IMR-90 (cell line): ENCODE results near the gene ACOT7. TPM values are rescaled to one million over a fixed set of nuclear protein-coding genes. Genes with fewer than 3 reads are reported as not detected.

Source experiments
- ATAC-seq: fragments of 200-7000 bp; cut with Tn5 transposase; 2 replicates; pipeline ENCODE4 v1.9.1; 2020; ENCODE audit warnings: low read depth, mild to moderate bottlenecking, moderate library complexity
- BruUV-seq: library from RNA; stranded (reverse); fragments of 400-500 nt; replicated peaks from 2 replicates; lab custom pipeline; 2021; lab: Mats Ljungman, UMichigan
- CTCF ChIA-PET: fragments of 300-600 bp; formaldehyde crosslinking; extraction: SDS; loops from one replicate; lab custom pipeline; 2021; ENCODE audit warnings: antibody characterized with exemption; lab: Yijun Ruan, JAX
- POLR2A ChIA-PET: fragments of 300-600 bp; sonication (Branson Sonifier 250); formaldehyde crosslinking; loops from one replicate; lab custom pipeline; 2022; ENCODE audit warnings: antibody characterized with exemption; ENCODE audit not compliant: unreplicated experiment; lab: Charles Lee
- DNase-seq: peaks from one replicate; pipeline ENCODE4 v3.0.0; 2013
- H2AFZ ChIP-seq: replicated peaks from 2 replicates; pipeline ENCODE3; 2013; ENCODE audit warnings: low read length, mild to moderate bottlenecking; ENCODE audit not compliant: poor library complexity
- H2AK5ac ChIP-seq: 2 replicates; pipeline ENCODE4 v1.6.1; 2013; ENCODE audit warnings: low read depth, low read length, inconsistent platforms
- H2AK9ac ChIP-seq: replicated peaks from 2 replicates; pipeline ENCODE3; 2013; ENCODE audit warnings: mild to moderate bottlenecking, low read depth, low read length, moderate library complexity; ENCODE audit not compliant: poor library complexity
- H2BK120ac ChIP-seq: 2 replicates; pipeline ENCODE4 v1.6.1; 2013; ENCODE audit warnings: low read depth, low read length, inconsistent platforms
- H2BK15ac ChIP-seq: 3 replicates; pipeline ENCODE4 v1.6.1; 2013; ENCODE audit warnings: low read depth, low read length, inconsistent platforms
- H2BK20ac ChIP-seq: 2 replicates; pipeline ENCODE4 v1.6.1; 2013; ENCODE audit warnings: low read depth, mild to moderate bottlenecking, inconsistent platforms, low read length, moderate library complexity
- H2BK5ac ChIP-seq: 2 replicates; pipeline ENCODE4 v1.6.1; 2013; ENCODE audit warnings: mild to moderate bottlenecking, low read depth, low read length, inconsistent platforms; ENCODE audit not compliant: poor library complexity, severe bottlenecking
- H3K14ac ChIP-seq: replicated peaks from 2 replicates; pipeline ENCODE4 v1.6.1; 2013; ENCODE audit warnings: low read depth, low read length, inconsistent platforms
- H3K18ac ChIP-seq: 2 replicates; pipeline ENCODE4 v1.6.1; 2013; ENCODE audit warnings: low read depth, low read length, control low read depth
- H3K23ac ChIP-seq: 2 replicates; pipeline ENCODE4 v1.6.1; 2013; ENCODE audit warnings: low read depth, low read length, inconsistent platforms
- H3K27ac ChIP-seq: 2 replicates; pipeline ENCODE4 v1.5.1; 2013; ENCODE audit warnings: mild to moderate bottlenecking, control low read depth, low read length; ENCODE audit not compliant: insufficient read depth
- H3K27me3 ChIP-seq: 2 replicates; pipeline ENCODE4 v1.6.1; 2013; ENCODE audit warnings: low read length; ENCODE audit not compliant: control insufficient read depth, insufficient read depth
- H3K36me3 ChIP-seq: 2 replicates; pipeline ENCODE4 v1.6.1; 2013; ENCODE audit warnings: low read length, mixed read lengths; ENCODE audit not compliant: control insufficient read depth, insufficient read depth
- H3K4ac ChIP-seq: 2 replicates; pipeline ENCODE4 v1.6.1; 2013; ENCODE audit warnings: low read depth, low read length, inconsistent platforms
- H3K4me1 ChIP-seq: 2 replicates; pipeline ENCODE4 v1.6.1; 2013; ENCODE audit warnings: low read length, mixed read lengths; ENCODE audit not compliant: control insufficient read depth, insufficient read depth
- H3K4me2 ChIP-seq: 2 replicates; pipeline ENCODE4 v1.6.1; 2013; ENCODE audit warnings: low read depth, mild to moderate bottlenecking, control low read depth, low read length, moderate library complexity
- H3K4me3 ChIP-seq: 2 replicates; pipeline ENCODE4 v1.5.1; 2013; ENCODE audit warnings: low read depth, mild to moderate bottlenecking, control low read depth, low read length, moderate library complexity; ENCODE audit not compliant: insufficient read depth
- H3K56ac ChIP-seq: 2 replicates; pipeline ENCODE4 v1.6.1; 2013; ENCODE audit warnings: low read length, inconsistent platforms; ENCODE audit not compliant: insufficient read depth; ENCODE audit errors: extremely low read depth
- H3K79me1 ChIP-seq, 2 experiments: 2 replicates each; pipeline ENCODE4 v1.6.1; 2013; ENCODE audit warnings: low read length in 2 of 2, inconsistent platforms in 1 of 2, low read depth in 1 of 2
- H3K9ac ChIP-seq: 2 replicates; pipeline ENCODE4 v1.6.1; 2013; ENCODE audit warnings: low read depth, low read length, control low read depth
- H3K9me1 ChIP-seq: 2 replicates; pipeline ENCODE4 v1.6.1; 2013; ENCODE audit warnings: low read length, inconsistent platforms; ENCODE audit not compliant: insufficient read depth
- H3K9me3 ChIP-seq: 2 replicates; pipeline ENCODE4 v1.6.1; 2013; ENCODE audit warnings: low read length; ENCODE audit not compliant: control insufficient read depth, insufficient read depth
- H4K20me1 ChIP-seq: 2 replicates; pipeline ENCODE4 v1.6.1; 2013; ENCODE audit warnings: low read length, inconsistent platforms; ENCODE audit not compliant: insufficient read depth
- H4K5ac ChIP-seq: 2 replicates; pipeline ENCODE4 v1.6.1; 2013; ENCODE audit warnings: mild to moderate bottlenecking, low read depth, low read length, control low read depth
- H4K8ac ChIP-seq, 2 experiments: 2 replicates each; pipeline ENCODE4 v1.6.1; 2013; ENCODE audit warnings: low read depth in 2 of 2, low read length in 2 of 2, control low read depth in 1 of 2, inconsistent platforms in 1 of 2
- H4K91ac ChIP-seq: 2 replicates; pipeline ENCODE4 v1.6.1; 2013; ENCODE audit warnings: low read depth, low read length, inconsistent platforms; ENCODE audit not compliant: insufficient read depth
- BHLHE40 ChIP-seq: fragments of 150-350 bp; IDR thresholded peaks from 2 replicates; pipeline ENCODE4 v1.6.1; 2016; ENCODE audit warnings: mild to moderate bottlenecking, low read depth, low read length
- CEBPB ChIP-seq: IDR thresholded peaks from 2 replicates; pipeline ENCODE4 v1.6.1; 2012; ENCODE audit warnings: low read depth, low read length, improper control_type of control experiment
- CHD1 ChIP-seq: IDR thresholded peaks from 2 replicates; pipeline ENCODE4 v1.6.1; 2012; ENCODE audit warnings: low read depth, low read length, improper control_type of control experiment
- FOS ChIP-seq: fragments of 150-350 bp; IDR thresholded peaks from 2 replicates; pipeline ENCODE4 v1.6.1; 2016; ENCODE audit warnings: low read depth, low read length
- MAZ ChIP-seq: IDR thresholded peaks from 2 replicates; pipeline ENCODE4 v1.6.1; 2012; ENCODE audit warnings: low read depth, mild to moderate bottlenecking, low read length, improper control_type of control experiment, moderate library complexity, borderline replicate concordance
- MXI1 ChIP-seq: IDR thresholded peaks from 2 replicates; pipeline ENCODE4 v1.6.1; 2012; ENCODE audit warnings: low read depth, mild to moderate bottlenecking, low read length, moderate library complexity, borderline replicate concordance
- NFE2L2 ChIP-seq: fragments of 150-350 bp; IDR thresholded peaks from 2 replicates; pipeline ENCODE4 v1.6.1; 2016; ENCODE audit warnings: low read depth, mild to moderate bottlenecking, low read length
- POLR2A ChIP-seq: IDR thresholded peaks from 2 replicates; pipeline ENCODE4 v1.6.1; 2012; ENCODE audit warnings: mild to moderate bottlenecking, low read depth, low read length
- RAD21 ChIP-seq: IDR thresholded peaks from 2 replicates; pipeline ENCODE4 v1.6.1; 2012; ENCODE audit warnings: low read length, improper control_type of control experiment
- RCOR1 ChIP-seq: IDR thresholded peaks from 2 replicates; pipeline ENCODE4 v1.6.1; 2012; ENCODE audit warnings: mild to moderate bottlenecking, low read length, improper control_type of control experiment; ENCODE audit not compliant: insufficient replicate concordance
- RFX5 ChIP-seq: IDR thresholded peaks from 2 replicates; pipeline ENCODE4 v1.8.0; 2012; ENCODE audit warnings: low read depth, mild to moderate bottlenecking, low read length, moderate library complexity
- SMC3 ChIP-seq: fragments of 150-350 bp; IDR thresholded peaks from 2 replicates; pipeline ENCODE4 v1.6.1; 2016; ENCODE audit warnings: low read depth, mild to moderate bottlenecking, antibody characterized with exemption, low read length, moderate library complexity
- USF2 ChIP-seq: fragments of 150-350 bp; IDR thresholded peaks from 2 replicates; pipeline ENCODE4 v1.6.1; 2017; ENCODE audit warnings: mild to moderate bottlenecking, antibody characterized with exemption, low read length, low read depth
- WGBS, 2 experiments: methylation state at CpG; one replicate each; pipeline versions ENCODE4 v1.1.5 to v1.1.7; 2013; ENCODE audit warnings: missing lambda C conversion rate in 2 of 2; ENCODE audit not compliant: insufficient read length in 1 of 2; ENCODE audit errors: extremely low coverage in 2 of 2; 5-methylcytosine and 5-hydroxymethylcytosine counted together
- dilution Hi-C: fragments of 300-500 bp; cut with HindIII; formaldehyde crosslinking; loops from one replicate; pipeline ENCODE4 v1.14.3; 2018; ENCODE audit warnings: low sequenced_read_pairs; ENCODE audit not compliant: unreplicated experiment
- in situ Hi-C: fragments of 300-500 bp; cut with MboI; formaldehyde crosslinking; loops from 3 replicates; pipeline ENCODE4 v1.14.3; 2019; ENCODE audit warnings: low sequenced_read_pairs, inconsistent platforms, mixed read lengths
- intact Hi-C: fragments of 100-400 bp; cut with micrococcal nuclease; formaldehyde crosslinking; loops from 2 replicates; pipeline ENCODE4 v1.10.0; 2022
- polyA plus RNA-seq, 3 experiments: library from polyadenylated mRNA; depleted of rRNA; stranded (reverse); fragments of >200 nt; gene quantifications; 2 replicates each; pipeline ENCODE4 v1.2.3, GENCODE V29; 2012; ENCODE audit warnings: low replicate concordance in 1 of 3
- total RNA-seq: library from RNA; depleted of rRNA; stranded (reverse); fragments of >200 nt; gene quantifications from 2 replicates; pipeline ENCODE4 v1.2.3, GENCODE V29; 2012
- TF ChIP-seq, protein P1 (sequence below): fragments of 150-350 bp; IDR thresholded peaks from 2 replicates; pipeline ENCODE4 v1.6.1; 2016; ENCODE audit warnings: low read depth, mild to moderate bottlenecking, low read length, moderate library complexity, borderline replicate concordance

ACOT7 gene
- total and polyA plus RNA-seq, 2 of the 4 experiments (the other 2 are of a cell fraction): 51.6 to 242 TPM

DNA sequence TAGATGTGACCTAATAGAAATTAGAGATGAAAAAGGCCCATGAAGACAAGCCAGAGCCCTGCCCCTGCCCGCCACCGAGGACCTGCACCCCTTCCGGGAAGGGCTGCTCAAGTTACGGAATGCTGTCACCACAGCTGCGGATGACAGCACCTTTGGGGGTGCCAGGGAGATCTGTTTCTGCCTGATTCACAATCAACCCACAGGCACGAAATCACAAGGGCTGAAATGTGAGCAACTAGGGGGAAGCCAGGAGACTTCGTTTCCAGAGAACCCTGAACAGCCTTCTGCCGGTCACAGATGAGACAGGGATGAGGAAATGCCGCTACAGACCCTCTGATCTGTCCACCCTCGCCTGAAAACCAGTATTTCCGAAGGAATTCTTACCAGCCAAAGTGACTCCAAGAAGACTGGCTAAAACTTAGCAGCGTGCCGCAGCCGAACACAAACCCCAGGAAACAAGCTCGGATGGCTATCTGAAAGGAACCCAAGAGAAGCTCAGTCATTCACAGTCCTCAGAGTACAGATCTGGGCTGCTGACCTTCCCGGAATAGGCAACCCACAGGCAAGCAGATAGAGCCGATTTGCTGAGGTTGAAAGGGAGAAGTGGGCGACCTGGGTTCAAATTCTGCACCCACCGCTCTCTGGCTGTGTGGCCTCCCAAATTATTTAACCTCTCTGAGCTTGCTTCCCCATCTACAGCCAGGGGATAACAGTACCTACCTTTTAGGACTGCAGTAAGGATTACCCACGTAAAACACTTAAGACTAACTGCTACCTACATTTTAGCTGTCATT lies 158.9 kb downstream of the ACOT7 start:
- peaks cover 9% of the 10 kb centered on the region for H3K27me3 ChIP-seq
- peak overlapping the region; percentile 100 for H3K4me2 ChIP-seq
- intact Hi-C loops (loop anchor here (2.0 kb wide), 1 partner anchor 36 kb away; the partner anchor contains the start of gene RPL22), dilution Hi-C loops (no loop called here), in situ Hi-C loops (no loop called here)
- peak overlapping the region; percentile 7; the same call in 1 of the 2 replicates for H3K27ac ChIP-seq
- H2AFZ ChIP-seq: peak overlapping the region; percentile 64
- H2BK20ac ChIP-seq: no peak overlapping the region
- H2BK120ac ChIP-seq: no peak overlapping the region
- peaks cover 29 to 31% of the 10 kb centered on the region in 2 experiments for H3K79me1 ChIP-seq
- H3K9me1 ChIP-seq: no peaks in the 10 kb centered on the region; the same call in 1 of the 2 replicates
- H3K4ac ChIP-seq: no peak overlapping the region; the same call in 1 of the 2 replicates
- POLR2A ChIA-PET: no interaction called here
- WGBS, 2 experiments: 28% methylated on average over 7 of the region's 20 CpGs; no CpG with 5 or more reads in 1 of the 2 experiments
- peak overlapping the region; percentile 83 for H3K23ac ChIP-seq
- no peak overlapping the region for H4K91ac ChIP-seq
- no peak overlapping the region for H3K18ac ChIP-seq
- CTCF ChIA-PET: interaction anchor here (0.6 to 1.7 kb wide), 3 partner anchors 9 to 11 kb away, joined by 3 to 5 read pairs (median 4); no protein-coding TSS in a partner anchor
- no peak overlapping the region for H2BK15ac ChIP-seq
- H2AK5ac ChIP-seq: peak overlapping the region; percentile 36
- DNase-seq (peak; percentile 45), ATAC-seq (peak; percentile 5; the same call in 1 of the 2 replicates)
- peak overlapping the region; percentile 88 for H2AK9ac ChIP-seq
- H3K9ac ChIP-seq: peak overlapping the region; percentile 81
- peak overlapping the region; percentile 98 for H3K4me3 ChIP-seq
- no peak overlapping the region for H2BK5ac ChIP-seq
- H3K36me3 ChIP-seq: peaks cover 19% of the 10 kb centered on the region
- peak overlapping the region; percentile 11 to 93; a peak in 2 of 4 replicates for H4K8ac ChIP-seq
- no TSS peak for BruUV-seq
- TF ChIP-seq NFE2L2: no peak
- TF ChIP-seq RCOR1: no peak
- TF ChIP-seq CEBPB: no peak
- TF ChIP-seq USF2: no peak
- no peak for TF ChIP-seq BHLHE40
- TF ChIP-seq MAZ: no peak
- TF ChIP-seq CHD1: no peak
- no peak for TF ChIP-seq POLR2A
- TF ChIP-seq, protein P1, sequence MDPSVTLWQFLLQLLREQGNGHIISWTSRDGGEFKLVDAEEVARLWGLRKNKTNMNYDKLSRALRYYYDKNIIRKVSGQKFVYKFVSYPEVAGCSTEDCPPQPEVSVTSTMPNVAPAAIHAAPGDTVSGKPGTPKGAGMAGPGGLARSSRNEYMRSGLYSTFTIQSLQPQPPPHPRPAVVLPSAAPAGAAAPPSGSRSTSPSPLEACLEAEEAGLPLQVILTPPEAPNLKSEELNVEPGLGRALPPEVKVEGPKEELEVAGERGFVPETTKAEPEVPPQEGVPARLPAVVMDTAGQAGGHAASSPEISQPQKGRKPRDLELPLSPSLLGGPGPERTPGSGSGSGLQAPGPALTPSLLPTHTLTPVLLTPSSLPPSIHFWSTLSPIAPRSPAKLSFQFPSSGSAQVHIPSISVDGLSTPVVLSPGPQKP: no peak
- no peak for TF ChIP-seq RFX5
- no peak for TF ChIP-seq MXI1
- no peak for TF ChIP-seq RAD21
- no peak for TF ChIP-seq FOS
- TF ChIP-seq SMC3: no peak
- H4K5ac ChIP-seq: no peak overlapping the region
- no peaks in the 10 kb centered on the region for H3K9me3 ChIP-seq
- H3K56ac ChIP-seq: peak overlapping the region; percentile 55; the same call in 1 of the 2 replicates
- peak overlapping the region; percentile 31; the same call in 1 of the 2 replicates for H3K14ac ChIP-seq
- peaks cover 4% of the 10 kb centered on the region; the same call in 1 of the 2 replicates for H4K20me1 ChIP-seq
- H3K4me1 ChIP-seq: peaks cover 4% of the 10 kb centered on the region; the same call in 1 of the 2 replicates
